ENCODE results near the gene CXXC1.
A peak's percentile ranks its signal among the peaks of the same experiment; 100 is the strongest.
"Not testable (repeated sequence)": the region's sequence is repeated elsewhere in the genome, so short reads cannot be mapped to it uniquely, and the experiment has no call there.

CXXC1 gene

DNA sequence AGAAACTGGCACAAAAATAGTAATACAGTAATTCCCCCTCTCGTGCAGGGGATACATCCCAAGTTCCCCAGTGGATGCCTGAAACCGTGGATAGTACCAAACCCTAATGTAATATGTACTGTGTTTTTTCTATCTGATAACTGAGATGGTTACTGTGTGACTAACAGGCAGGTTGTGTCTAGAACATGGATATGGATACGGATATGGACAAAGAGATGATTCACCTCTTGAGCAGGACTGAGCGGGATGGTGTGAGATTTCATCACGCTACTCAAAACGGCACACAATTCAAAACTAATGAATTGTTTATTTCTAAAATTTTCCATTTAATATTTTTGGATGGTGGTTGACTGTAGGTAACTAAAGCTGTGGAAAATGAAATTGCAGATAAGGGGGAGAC is 9.6 kb downstream of the CXXC1 start:
- DNase-seq (ENCODE audit: extremely low spot score, insufficient read length, low read depth): no peak

DNA sequence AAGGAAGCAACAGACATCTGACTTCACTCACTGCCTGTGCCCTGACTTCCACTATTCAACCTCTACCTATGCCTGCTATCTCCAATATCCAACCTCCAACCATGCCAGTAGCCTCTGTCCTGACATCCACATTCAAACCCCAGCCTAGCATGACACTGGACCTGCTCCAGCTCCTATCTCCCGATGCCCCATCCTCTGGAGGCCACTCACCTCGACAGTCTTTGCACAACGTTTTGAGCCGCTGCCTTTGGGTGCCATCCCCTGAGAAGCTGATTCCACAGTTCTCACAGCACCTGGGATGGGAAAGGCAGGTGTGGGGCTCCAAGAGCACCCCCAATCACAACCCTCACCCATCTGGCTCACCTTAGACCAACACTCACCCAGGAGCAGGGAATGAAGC is 11.0 kb downstream of the CXXC1 start:
- no peak for FAIRE-seq
- DNase-seq (ENCODE audit: extremely low spot score, insufficient read length, low read depth): no peak

More for the DNA sequence above, 9.6 kb downstream of the CXXC1 start:
- FAIRE-seq: peak; percentile 29

DNA sequence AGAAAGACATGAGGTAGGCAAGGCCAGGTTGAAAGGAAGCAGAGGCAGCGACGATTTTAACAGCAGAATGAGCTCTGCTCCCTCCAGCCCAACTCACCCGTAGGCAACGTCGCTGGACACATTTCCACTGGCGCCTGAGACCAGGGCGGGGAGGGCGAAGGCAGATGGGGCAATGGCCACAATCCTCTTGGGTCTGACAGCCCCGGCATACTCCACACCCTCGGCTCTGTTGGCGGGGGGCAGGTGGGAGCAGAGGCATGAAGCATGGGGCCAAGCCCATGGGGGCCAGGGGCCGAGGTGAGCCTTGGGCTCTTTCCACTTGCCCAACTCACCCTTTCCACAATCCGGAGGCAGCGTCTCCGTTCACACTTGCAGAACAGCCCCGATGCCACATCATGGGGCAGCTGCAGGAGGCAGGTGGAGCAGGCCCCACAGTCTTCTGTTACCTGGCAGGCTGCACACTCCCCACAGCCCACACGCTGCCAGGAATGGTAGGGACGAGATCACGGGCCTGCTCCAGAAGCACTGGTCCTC is 11.9 kb downstream of the CXXC1 start:
- no peak for FAIRE-seq
- no peak for DNase-seq (ENCODE audit: extremely low spot score, insufficient read length, low read depth)

DNA sequence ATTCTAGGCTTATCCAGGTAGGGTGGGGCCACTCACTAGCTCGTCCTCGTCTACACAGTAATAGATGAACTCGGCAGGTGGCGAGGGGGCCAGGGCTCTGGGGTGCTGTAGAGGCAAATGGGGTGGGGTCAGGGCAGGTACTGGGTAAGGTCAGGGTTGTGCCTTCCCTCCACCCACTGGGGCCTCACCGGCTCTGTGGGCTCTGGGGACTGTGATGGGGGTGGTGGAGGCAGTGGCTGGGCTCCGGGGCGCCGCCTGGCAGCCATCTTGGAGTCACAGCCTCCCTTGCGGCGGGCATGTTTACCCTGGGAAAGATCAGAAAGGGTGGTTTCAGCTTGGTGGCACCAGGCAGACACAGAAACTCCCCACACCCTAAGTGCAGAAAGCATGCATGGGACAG is 12.6 kb downstream of the CXXC1 start:
- FAIRE-seq: no peak
- no peak for DNase-seq (ENCODE audit: extremely low spot score, insufficient read length, low read depth)

DNA sequence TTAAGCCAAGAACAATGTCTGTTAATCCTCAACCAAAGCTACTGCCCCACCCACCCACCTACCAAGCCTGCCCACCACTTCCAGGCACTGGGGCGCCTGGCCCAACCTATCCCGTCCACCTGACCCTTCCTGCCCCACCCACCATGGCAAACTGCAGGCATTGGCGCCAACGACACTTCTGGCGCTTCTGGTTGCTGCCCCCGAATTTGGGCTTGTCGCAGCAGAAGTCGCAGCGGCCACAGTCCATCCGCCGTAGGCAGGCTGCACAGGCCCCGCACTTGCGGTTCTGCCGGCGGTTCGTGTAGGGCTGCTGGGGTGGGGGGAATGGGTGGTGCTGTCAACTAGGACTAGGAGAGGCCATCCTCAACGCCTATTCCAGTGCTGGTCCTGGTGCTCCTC is 13.4 kb downstream of the CXXC1 start:
- DNase-seq (ENCODE audit: extremely low spot score, insufficient read length, low read depth): no peak
- FAIRE-seq: no peak

DNA sequence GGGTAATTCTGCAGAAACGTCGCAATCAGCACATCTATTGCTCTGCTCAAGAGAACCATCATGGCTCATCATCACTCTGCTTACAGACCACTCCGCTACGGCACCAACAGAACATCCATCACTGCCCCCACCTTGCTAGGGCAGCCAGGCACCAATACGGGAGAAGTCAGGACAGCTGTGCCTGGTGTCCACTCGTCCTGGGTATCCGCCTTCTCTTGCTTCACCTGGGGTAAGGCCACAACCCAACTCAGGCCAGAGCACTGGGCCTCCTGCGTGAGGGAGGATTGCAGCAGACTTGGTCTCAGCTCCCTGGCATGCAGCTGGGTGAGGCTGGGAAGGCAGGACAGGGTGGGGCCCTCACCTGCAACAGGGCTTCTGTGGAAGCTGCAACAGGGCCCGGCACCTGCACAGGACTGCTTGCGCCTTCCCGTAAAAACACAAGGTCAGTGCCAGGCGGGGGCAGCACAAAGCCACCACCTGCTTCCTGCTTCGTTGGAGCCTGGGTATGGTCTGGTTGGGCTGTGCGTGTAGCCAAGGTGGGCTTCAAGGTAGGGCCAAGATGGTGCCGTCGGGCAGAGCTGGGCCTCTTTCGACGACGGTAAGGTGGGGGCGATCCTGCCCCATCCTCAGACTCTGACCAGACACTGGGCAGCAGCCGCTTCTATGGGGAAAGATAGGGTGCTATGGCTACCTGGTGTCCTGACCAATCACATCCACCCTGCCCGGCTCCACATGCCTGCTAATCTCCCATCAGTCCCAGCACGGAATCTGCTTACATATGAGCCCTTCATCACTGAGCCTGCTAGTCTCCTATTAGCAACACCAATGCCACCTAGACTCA is 14.1 kb downstream of the CXXC1 start:
- DNase-seq (ENCODE audit: extremely low spot score, insufficient read length, low read depth): no peak
- no peak for FAIRE-seq

DNA sequence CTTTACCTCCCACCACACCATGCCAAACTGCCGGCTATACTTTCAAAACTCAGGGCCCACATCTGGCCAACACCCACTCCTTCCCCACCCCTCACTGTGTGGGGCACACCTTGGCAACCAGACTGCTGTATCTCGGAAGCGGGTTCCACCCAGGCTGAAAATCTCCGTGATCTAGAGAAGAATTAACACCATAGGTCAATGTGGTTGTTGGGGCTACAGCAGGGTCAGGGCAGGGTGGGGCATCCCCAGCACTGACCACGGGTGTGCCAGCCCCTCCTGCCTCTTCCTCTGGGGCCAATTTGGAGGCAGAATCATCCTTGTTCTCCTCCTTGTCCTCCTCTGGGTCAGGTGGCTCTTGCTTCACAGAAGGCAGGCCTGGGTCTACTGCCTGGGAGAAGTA is 14.9 kb downstream of the CXXC1 start:
- DNase-seq (ENCODE audit: extremely low spot score, insufficient read length, low read depth) (no peak), FAIRE-seq (no peak)

DNA sequence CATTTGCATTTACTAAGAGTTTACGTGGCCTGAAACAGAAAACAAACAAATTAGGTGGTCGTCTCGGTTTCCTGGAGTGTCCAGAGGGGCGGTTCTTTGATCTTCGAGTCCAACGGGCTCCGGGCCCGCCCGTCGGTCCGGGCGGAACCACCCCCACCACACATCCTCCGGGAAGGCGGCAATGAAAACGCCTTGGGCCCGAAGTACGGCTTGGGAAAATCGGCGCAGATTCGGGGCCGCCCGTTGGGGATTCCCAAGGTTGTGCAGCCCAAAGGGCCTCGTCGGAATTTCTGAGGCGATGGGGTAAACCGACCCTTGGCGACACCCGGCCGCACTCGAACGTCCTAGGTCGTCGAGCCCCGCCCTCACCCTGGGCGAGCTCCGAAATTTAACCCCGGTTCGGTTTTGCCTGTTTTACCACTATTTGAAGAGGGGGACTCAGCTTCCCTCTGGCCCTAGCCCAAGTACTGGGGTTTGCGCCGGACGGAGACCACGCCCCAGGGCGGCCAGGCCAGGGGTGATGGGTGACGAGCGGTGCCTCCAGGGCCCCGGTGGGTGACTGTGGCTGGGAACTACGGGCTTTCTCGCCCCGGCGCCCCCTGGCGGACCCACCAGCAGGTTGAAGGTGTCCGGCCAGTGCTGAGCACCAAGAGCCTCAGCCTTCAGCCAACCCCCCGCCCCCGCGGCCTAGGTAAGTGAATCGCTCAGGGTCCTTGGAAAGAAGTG is 19.3 kb downstream of the CXXC1 start:
- DNase-seq (ENCODE audit: extremely low spot score, insufficient read length, low read depth): peak; percentile 80
- peak; percentile 96 for FAIRE-seq

DNA sequence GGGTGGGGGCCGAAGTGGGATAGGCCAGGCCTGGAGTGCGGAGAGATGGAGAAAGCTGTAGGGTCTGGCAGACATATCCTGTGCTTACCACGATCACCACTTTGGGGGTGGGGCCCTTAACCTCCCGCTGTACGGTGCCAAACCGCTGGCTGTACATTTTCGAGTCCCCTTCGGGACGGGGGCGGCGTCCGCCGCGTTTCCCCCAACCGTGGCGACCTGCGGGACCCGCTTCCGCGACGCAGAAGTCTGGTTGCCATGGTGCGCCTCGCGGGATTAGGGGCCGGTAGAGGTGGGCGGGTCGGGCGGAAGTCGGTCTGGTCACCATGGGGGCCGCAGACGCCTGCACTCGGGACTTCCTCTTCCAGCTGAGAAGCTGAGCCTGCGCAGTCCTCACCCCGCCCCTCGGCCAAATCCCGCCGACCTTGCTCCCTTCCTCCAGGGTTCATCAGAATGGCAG is 21.2 kb downstream of the CXXC1 start, which contains the start of gene CFAP53:
Gene CFAP53 (minus strand): TSS at position 248 of the 457 bp plus-strand sequence. CDS start 91 bp downstream, at position 157.
- DNase-seq (ENCODE audit: extremely low spot score, insufficient read length, low read depth) (peak; percentile 88), FAIRE-seq (peak; percentile 96)

DNA sequence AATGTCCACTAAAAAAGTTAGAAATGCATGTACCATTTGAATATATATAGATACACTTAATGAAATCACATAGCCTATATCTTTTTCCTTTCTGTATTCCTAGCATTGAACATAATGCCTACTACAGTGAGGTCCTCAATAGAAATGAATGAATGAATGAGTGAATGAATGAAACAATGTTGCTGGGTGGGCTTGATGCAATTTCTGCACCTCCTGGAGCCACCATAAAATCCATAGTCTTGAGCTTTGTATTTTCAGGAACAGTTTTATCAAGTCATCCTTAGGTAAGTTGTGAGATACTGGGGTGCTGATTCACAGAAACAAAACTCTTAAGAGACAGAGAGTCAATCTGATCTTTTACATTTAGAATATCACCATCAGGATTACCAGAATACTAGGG is 24.5 kb downstream of the CXXC1 start:
- FAIRE-seq (no peak), DNase-seq (ENCODE audit: extremely low spot score, insufficient read length, low read depth) (no peak)

DNA sequence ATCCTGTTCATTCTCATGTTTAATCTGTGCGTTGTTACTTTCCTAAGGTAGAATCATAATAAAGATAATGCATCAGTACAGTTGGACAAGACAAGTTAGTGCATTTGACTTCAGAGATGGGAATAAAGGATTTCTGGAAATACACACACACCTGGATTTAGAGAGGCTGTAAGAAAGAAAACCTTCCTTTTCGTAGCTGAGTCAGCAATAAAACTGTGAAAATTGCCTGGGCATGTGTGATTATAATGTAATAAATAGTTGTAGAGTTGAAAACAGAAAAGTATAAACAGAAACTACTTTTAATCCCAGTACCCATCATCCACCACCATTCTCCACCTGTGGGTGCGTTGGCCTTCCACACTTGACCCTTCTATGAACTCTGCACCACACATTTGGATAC is 36.6 kb downstream of the CXXC1 start:
- FAIRE-seq: no peak
- no peak for DNase-seq (ENCODE audit: extremely low spot score, insufficient read length, low read depth)

DNA sequence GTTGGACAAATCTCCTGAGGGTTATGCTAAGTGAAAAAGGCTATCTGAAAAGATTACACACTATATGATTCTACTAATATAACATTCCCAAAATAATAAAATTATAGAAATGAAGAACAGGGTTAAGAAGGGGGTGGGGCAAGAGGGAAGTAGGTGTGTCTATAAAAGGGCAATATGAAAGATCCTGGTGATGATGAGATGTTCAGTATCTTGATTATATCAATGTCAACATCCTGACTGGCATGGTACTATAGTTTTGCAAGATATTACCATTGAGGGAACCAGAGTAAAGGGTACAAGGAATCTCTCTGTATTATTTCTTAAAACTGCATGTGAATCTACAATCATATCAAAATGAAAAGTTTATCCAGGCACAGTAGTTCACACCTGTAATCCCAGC is 37.9 kb downstream of the CXXC1 start:
- FAIRE-seq (no peak), DNase-seq (ENCODE audit: extremely low spot score, insufficient read length, low read depth) (no peak)

DNA sequence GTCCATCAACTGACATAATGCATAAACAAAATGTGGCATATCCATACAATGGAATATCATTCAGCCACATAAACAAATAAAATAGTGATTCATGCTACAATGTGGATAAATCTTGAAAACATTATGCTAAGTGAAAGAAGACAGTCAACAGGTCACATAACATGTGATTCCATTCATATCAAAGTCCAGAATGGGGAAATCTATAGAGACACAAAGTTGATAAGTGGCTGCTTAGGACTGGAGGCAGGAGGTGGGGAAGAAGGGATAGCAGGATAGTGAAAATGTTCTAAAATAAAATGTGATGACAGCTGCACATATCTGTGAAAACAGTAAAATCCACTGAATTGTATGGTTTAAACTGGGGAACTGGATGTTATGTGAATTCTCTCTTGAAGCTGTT is 39.9 kb downstream of the CXXC1 start:
- DNase-seq (ENCODE audit: extremely low spot score, insufficient read length, low read depth) (no peak), FAIRE-seq (no peak)

DNA sequence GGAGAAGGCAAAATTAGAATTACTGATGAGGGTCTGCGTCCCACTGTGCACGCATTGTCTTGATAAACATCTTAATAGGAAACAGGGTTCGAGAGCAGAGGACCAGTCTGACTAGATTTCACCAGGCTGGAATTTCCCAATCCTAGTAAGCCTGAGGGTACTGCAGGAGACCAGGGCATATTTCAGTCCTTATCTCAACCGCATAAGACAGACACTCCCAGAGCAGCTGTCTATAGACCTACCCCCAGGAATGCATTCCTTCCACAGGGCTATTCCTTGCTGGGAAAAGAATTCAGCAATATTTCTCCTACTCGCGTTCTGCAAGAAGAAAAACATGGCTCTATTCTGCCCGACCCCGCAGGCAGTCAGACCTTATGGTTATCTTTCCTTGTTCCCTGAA is 45.7 kb downstream of the CXXC1 start:
- not testable (repeated sequence) for FAIRE-seq; DNase-seq (ENCODE audit: extremely low spot score, insufficient read length, low read depth)

DNA sequence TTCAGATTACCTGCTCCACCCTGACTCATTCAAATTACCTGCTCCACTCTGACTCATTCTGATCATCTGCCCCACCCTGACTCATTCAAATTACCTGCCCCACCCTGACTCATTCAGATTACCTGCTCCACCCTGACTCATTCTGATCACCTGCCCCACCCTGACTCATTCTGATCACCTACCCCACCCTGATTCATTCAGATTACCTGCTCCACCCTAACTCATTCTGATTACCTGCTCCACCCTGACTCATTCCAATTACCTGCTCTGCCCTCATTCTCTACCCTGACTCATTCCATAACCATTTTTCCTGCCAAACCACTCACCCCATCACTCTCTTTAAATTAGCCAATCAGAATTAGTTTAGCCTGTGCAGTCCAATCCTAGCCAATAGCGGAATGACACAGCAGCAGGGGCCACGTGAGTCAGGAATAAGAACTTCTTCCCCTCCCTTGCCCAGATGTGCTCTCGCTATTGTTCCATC is 47.4 kb downstream of the CXXC1 start:
- no peak for DNase-seq (ENCODE audit: extremely low spot score, insufficient read length, low read depth)
- no peak for FAIRE-seq

DNA sequence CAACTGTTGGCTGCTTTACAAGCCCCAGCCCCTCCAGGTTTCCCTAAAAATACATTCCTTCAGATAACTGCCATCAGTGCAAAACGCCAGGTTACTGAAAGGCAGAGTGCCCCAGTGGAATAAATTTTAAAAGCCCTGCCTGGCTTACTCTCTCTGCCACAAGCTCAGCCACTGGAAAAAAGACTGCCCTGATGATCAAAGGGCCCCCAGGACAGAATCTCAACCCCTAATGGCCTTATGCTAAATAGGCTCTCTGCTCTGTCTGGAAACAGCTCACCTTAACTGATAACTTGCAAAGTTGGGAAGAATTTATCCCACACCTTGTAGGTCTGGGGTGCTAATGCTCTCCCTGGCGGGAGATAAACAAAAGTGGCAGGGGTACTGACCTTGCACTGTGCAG is 55.1 kb downstream of the CXXC1 start:
- FAIRE-seq: no peak
- no peak for DNase-seq (ENCODE audit: extremely low spot score, insufficient read length, low read depth)
